ENCODE data around the gene TRIM26.

- TF ChIP-seq CTCF (IDR thresholded peaks at IDR 0.05; ENCODE audit: poor library complexity): no peak
- TF ChIP-seq EZH2phosphoT487 (IDR thresholded peaks at IDR 0.05; ENCODE audit: low read depth, severe bottlenecking, unreplicated experiment): no peak
- TF ChIP-seq EZH2 (IDR thresholded peaks at IDR 0.05; ENCODE audit: borderline replicate concordance): no peak
Measured at GRCh38 chr6:30154061-30154460, 59.1 kb downstream of the TRIM26 start.
